Parathyroid adenoma (tissue), 2 donors: ENCODE results near the gene GPC3.

ENCODE experiments used
- H2AFZ ChIP-seq: fragments of 300-600 bp; sonication (generic); one replicate; pipeline ENCODE4 v1.7.0; 2017; ENCODE audit warnings: antibody characterized with exemption, mild to moderate bottlenecking
- H3K27ac ChIP-seq: fragments of 300-600 bp; sonication (generic); one replicate; pipeline ENCODE4 v1.7.0; 2017
- H3K27me3 ChIP-seq: fragments of 300-600 bp; sonication (generic); one replicate; pipeline ENCODE4 v1.7.0; 2017; ENCODE audit warnings: low read length; ENCODE audit not compliant: control insufficient read depth, insufficient read depth
- H3K36me3 ChIP-seq: fragments of 300-600 bp; sonication (generic); one replicate; pipeline ENCODE4 v1.7.0; 2017; ENCODE audit warnings: low read length; ENCODE audit not compliant: control insufficient read depth, insufficient read depth
- H3K4me1 ChIP-seq: fragments of 300-600 bp; sonication (generic); one replicate; pipeline ENCODE4 v1.7.0; 2017; ENCODE audit warnings: control low read depth
- H3K4me2 ChIP-seq: fragments of 300-600 bp; sonication (generic); one replicate; pipeline ENCODE4 v1.7.0; 2017; ENCODE audit warnings: low read length
- H3K4me3 ChIP-seq: fragments of 300-600 bp; sonication (generic); one replicate; pipeline ENCODE4 v1.7.0; 2017; ENCODE audit warnings: low read depth, low read length
- H3K79me2 ChIP-seq: fragments of 300-600 bp; sonication (generic); one replicate; pipeline ENCODE4 v1.7.0; 2017; ENCODE audit warnings: control low read depth
- H3K9ac ChIP-seq: fragments of 300-600 bp; sonication (generic); one replicate; pipeline ENCODE4 v1.7.0; 2017; ENCODE audit warnings: mild to moderate bottlenecking
- H3K9me3 ChIP-seq: fragments of 300-600 bp; sonication (generic); one replicate; pipeline ENCODE4 v1.7.0; 2017; ENCODE audit warnings: low read length; ENCODE audit not compliant: control insufficient read depth
- CTCF ChIP-seq: fragments of 300-600 bp; sonication (generic); IDR thresholded peaks from one replicate; pipeline ENCODE4 v1.7.0; 2017; ENCODE audit warnings: antibody characterized with exemption, mild to moderate bottlenecking
- donor health status: primary hyperparathyroidism.

GPC3 gene

GRCh38 chrX:133542476-133542875 is 442.9 kb downstream of the GPC3 start:
- H3K9me3 ChIP-seq = no peaks in the 10 kb centered on the region
- no peak overlapping the region for H3K27ac ChIP-seq
- no peak for TF ChIP-seq CTCF
- no peaks in the 10 kb centered on the region for H3K79me2 ChIP-seq
- no peak overlapping the region for H3K9ac ChIP-seq
- no peak overlapping the region for H2AFZ ChIP-seq
- H3K4me3 ChIP-seq = no peak overlapping the region
- no peaks in the 10 kb centered on the region for H3K36me3 ChIP-seq
- H3K27me3 ChIP-seq = no peaks in the 10 kb centered on the region
- no peaks in the 10 kb centered on the region for H3K4me1 ChIP-seq
- H3K4me2 ChIP-seq = no peak overlapping the region

GRCh38 chrX:133541021-133541420 is 444.4 kb downstream of the GPC3 start:
- no peak overlapping the region for H3K4me3 ChIP-seq
- no peak overlapping the region for H3K4me2 ChIP-seq
- H3K36me3 ChIP-seq = no peaks in the 10 kb centered on the region
- H3K27me3 ChIP-seq = no peaks in the 10 kb centered on the region
- H3K27ac ChIP-seq = no peak overlapping the region
- no peaks in the 10 kb centered on the region for H3K79me2 ChIP-seq
- TF ChIP-seq CTCF = no peak
- H3K9me3 ChIP-seq = no peaks in the 10 kb centered on the region
- H3K9ac ChIP-seq = no peak overlapping the region
- H3K4me1 ChIP-seq = no peaks in the 10 kb centered on the region
- no peak overlapping the region for H2AFZ ChIP-seq

- no peaks in the 10 kb centered on the region for H3K79me2 ChIP-seq
- H3K36me3 ChIP-seq = no peaks in the 10 kb centered on the region
- no peak overlapping the region for H3K9ac ChIP-seq
- no peak overlapping the region for H3K27ac ChIP-seq
- no peaks in the 10 kb centered on the region for H3K4me1 ChIP-seq
- no peak for TF ChIP-seq CTCF
- no peaks in the 10 kb centered on the region for H3K9me3 ChIP-seq
- no peak overlapping the region for H3K4me2 ChIP-seq
- no peak overlapping the region for H2AFZ ChIP-seq
- no peak overlapping the region for H3K4me3 ChIP-seq
- H3K27me3 ChIP-seq = no peaks in the 10 kb centered on the region
Measured at GRCh38 chrX:133538148-133538547, 447.2 kb downstream of the GPC3 start.

- no peaks in the 10 kb centered on the region for H3K27me3 ChIP-seq
- no peaks in the 10 kb centered on the region for H3K79me2 ChIP-seq
Measured at GRCh38 chrX:133537142-133537541, 448.3 kb downstream of the GPC3 start.

More at GRCh38 chrX:133537142-133537541, 448.3 kb downstream of the GPC3 start:
- no peaks in the 10 kb centered on the region for H3K36me3 ChIP-seq
- no peak for TF ChIP-seq CTCF
- H3K9ac ChIP-seq = no peak overlapping the region
- no peak overlapping the region for H2AFZ ChIP-seq
- no peak overlapping the region for H3K4me3 ChIP-seq
- H3K9me3 ChIP-seq = no peaks in the 10 kb centered on the region
- H3K4me2 ChIP-seq = no peak overlapping the region
- no peak overlapping the region for H3K27ac ChIP-seq
- no peaks in the 10 kb centered on the region for H3K4me1 ChIP-seq
